ENCODE results near the gene PRICKLE2.

The PRICKLE2 gene

GRCh38 chr3:64109438-64109837 is 115.8 kb downstream of the PRICKLE2 start:
- no peaks in the 10 kb centered on the region for H3K27me3 ChIP-seq (ENCODE audit: control insufficient read depth, low read length)
- no peaks in the 10 kb centered on the region for H3K36me3 ChIP-seq (ENCODE audit: control insufficient read depth, low read length)
- no peaks in the 10 kb centered on the region for H3F3A ChIP-seq (ENCODE audit: control insufficient read depth, insufficient read depth)
- H3K4me1 ChIP-seq (ENCODE audit: control insufficient read depth, low read length), result peaks cover 8% of the 10 kb centered on the region
- no peaks in the 10 kb centered on the region for H3K9me2 ChIP-seq (replicated peaks; ENCODE audit: control insufficient read depth, low read length)
- no peak overlapping the region for H3K4me2 ChIP-seq (ENCODE audit: low read length)
- H4K20me1 ChIP-seq (ENCODE audit: control insufficient read depth, insufficient read depth, low read depth, low read length), result no peaks in the 10 kb centered on the region
- no peak overlapping the region for H3K4me3 ChIP-seq (ENCODE audit: low read length)
- no peaks in the 10 kb centered on the region for H3K9me3 ChIP-seq (ENCODE audit: control insufficient read depth, insufficient read depth, low read length)
- no peak overlapping the region for H3K27ac ChIP-seq (ENCODE audit: low read depth, low read length)
- H3K79me2 ChIP-seq (ENCODE audit: control insufficient read depth, low read length), result no peaks in the 10 kb centered on the region
- TF ChIP-seq, protein P1, sequence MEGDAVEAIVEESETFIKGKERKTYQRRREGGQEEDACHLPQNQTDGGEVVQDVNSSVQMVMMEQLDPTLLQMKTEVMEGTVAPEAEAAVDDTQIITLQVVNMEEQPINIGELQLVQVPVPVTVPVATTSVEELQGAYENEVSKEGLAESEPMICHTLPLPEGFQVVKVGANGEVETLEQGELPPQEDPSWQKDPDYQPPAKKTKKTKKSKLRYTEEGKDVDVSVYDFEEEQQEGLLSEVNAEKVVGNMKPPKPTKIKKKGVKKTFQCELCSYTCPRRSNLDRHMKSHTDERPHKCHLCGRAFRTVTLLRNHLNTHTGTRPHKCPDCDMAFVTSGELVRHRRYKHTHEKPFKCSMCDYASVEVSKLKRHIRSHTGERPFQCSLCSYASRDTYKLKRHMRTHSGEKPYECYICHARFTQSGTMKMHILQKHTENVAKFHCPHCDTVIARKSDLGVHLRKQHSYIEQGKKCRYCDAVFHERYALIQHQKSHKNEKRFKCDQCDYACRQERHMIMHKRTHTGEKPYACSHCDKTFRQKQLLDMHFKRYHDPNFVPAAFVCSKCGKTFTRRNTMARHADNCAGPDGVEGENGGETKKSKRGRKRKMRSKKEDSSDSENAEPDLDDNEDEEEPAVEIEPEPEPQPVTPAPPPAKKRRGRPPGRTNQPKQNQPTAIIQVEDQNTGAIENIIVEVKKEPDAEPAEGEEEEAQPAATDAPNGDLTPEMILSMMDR (IDR thresholded peaks at IDR 0.05; ENCODE audit: low read depth, low read length, poor library complexity, severe bottlenecking), result no peak
- no peak for TF ChIP-seq EZH2phosphoT487 (IDR thresholded peaks at IDR 0.05; ENCODE audit: borderline replicate concordance, low read length)

GRCh38 chr3:64108784-64109317 is 116.4 kb downstream of the PRICKLE2 start:
- Histone ChIP-seq H3K27ac (ENCODE audit: low read depth, low read length) (no peak overlapping the region), H3K79me2 (ENCODE audit: control insufficient read depth, low read length) (no peaks in the 10 kb centered on the region), H3K4me3 (ENCODE audit: low read length) (no peak overlapping the region), H3K4me1 (ENCODE audit: control insufficient read depth, low read length) (peaks cover 8% of the 10 kb centered on the region), H3K9me2 (replicated peaks; ENCODE audit: control insufficient read depth, low read length) (no peaks in the 10 kb centered on the region), H3F3A (ENCODE audit: control insufficient read depth, insufficient read depth) (no peaks in the 10 kb centered on the region), H4K20me1 (ENCODE audit: control insufficient read depth, insufficient read depth, low read depth, low read length) (no peaks in the 10 kb centered on the region), H3K4me2 (ENCODE audit: low read length) (no peak overlapping the region), H3K36me3 (ENCODE audit: control insufficient read depth, low read length) (no peaks in the 10 kb centered on the region), H3K9me3 (ENCODE audit: control insufficient read depth, insufficient read depth, low read length) (no peaks in the 10 kb centered on the region), H3K27me3 (ENCODE audit: control insufficient read depth, low read length) (no peaks in the 10 kb centered on the region)
- no peak for TF ChIP-seq EZH2phosphoT487 (IDR thresholded peaks at IDR 0.05; ENCODE audit: borderline replicate concordance, low read length)
- TF ChIP-seq, protein P1 (IDR thresholded peaks at IDR 0.05; ENCODE audit: low read depth, low read length, poor library complexity, severe bottlenecking), result no peak

DNA sequence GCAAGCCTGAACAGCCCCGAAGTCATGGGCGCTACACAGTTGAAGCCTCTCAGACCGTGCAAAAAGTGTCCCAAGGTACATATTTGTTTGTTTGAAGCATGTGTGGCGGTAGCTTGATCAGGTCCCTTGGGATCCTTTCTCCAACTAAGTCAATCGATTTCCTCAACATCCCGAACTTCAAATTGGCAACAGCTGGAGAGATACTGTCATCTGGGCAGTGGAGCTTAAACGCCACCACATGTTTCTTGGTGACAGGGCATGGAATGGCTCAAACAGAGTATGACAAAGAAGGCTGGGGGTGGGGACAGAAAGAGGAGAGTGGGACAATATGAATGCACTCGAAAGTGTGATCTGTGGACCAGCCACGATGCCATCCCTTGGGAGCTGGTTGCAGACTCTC is 117.0 kb downstream of the PRICKLE2 start:
- H3K27ac ChIP-seq (ENCODE audit: low read depth, low read length), result no peak overlapping the region
- H3K79me2 ChIP-seq (ENCODE audit: control insufficient read depth, low read length), result no peaks in the 10 kb centered on the region
- H3K27me3 ChIP-seq (ENCODE audit: control insufficient read depth, low read length), result no peaks in the 10 kb centered on the region
- no peak overlapping the region for H3K4me2 ChIP-seq (ENCODE audit: low read length)
- no peak overlapping the region for H3K4me3 ChIP-seq (ENCODE audit: low read length)
- H3K4me1 ChIP-seq (ENCODE audit: control insufficient read depth, low read length), result peaks cover 8% of the 10 kb centered on the region
- H3K9me3 ChIP-seq (ENCODE audit: control insufficient read depth, insufficient read depth, low read length), result no peaks in the 10 kb centered on the region
- H3K9me2 ChIP-seq (replicated peaks; ENCODE audit: control insufficient read depth, low read length), result no peaks in the 10 kb centered on the region
- H4K20me1 ChIP-seq (ENCODE audit: control insufficient read depth, insufficient read depth, low read depth, low read length), result no peaks in the 10 kb centered on the region
- H3F3A ChIP-seq (ENCODE audit: control insufficient read depth, insufficient read depth), result no peaks in the 10 kb centered on the region
- TF ChIP-seq EZH2phosphoT487 (IDR thresholded peaks at IDR 0.05; ENCODE audit: borderline replicate concordance, low read length), result no peak
- TF ChIP-seq, protein P1 (IDR thresholded peaks at IDR 0.05; ENCODE audit: low read depth, low read length, poor library complexity, severe bottlenecking), result no peak
- H3K36me3 ChIP-seq (ENCODE audit: control insufficient read depth, low read length), result no peaks in the 10 kb centered on the region

Data from DOHH2 (cell line).